Esophagus squamous epithelium (tissue), 4 donors: ENCODE data around the gene C1QTNF9.

ENCODE experiments used
- POLR2A ChIP-seq, 4 donors: fragments of 450-650 bp; IDR thresholded peaks; one replicate each; pipeline ENCODE4 v1.6.1; 2017; ENCODE audit warnings: antibody characterized with exemption in 4 of 4, mild to moderate bottlenecking in 4 of 4, moderate library complexity in 3 of 4
- TF ChIP-seq, protein P1 (sequence below), 6 experiments: fragments of 450-650 bp in 4 of 6; fragments of 200-600 bp in 2 of 6; sonication (generic) in 2 of 6; IDR thresholded peaks; one replicate each; pipeline ENCODE4 v1.5.1; 2016 to 2019; ENCODE audit warnings: antibody characterized with exemption in 6 of 6, mild to moderate bottlenecking in 4 of 6, moderate library complexity in 4 of 6

DNA sequence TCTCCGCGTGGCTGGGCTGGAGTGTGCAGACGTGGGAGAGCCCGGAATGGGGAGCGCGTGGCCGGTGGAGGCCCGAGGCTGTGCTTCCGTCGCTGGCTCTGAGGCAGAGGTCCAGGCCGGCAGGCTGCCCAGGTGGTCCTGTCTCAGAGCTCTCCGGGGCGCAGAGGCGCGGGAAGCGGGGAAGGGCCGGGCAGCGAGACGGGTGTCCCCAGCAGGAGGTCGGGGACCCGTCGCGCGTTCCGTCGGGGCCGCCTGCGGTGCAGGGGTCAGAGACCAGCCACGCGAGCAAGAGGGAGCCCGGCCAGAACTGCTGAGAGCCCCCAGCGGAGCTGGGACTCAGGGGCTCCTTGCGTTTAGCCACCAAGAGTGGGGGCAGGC is 1.3 kb upstream of the C1QTNF9 start:
- TF ChIP-seq POLR2A (IDR thresholded peaks at IDR 0.05), result no peak
- TF ChIP-seq, protein P1, sequence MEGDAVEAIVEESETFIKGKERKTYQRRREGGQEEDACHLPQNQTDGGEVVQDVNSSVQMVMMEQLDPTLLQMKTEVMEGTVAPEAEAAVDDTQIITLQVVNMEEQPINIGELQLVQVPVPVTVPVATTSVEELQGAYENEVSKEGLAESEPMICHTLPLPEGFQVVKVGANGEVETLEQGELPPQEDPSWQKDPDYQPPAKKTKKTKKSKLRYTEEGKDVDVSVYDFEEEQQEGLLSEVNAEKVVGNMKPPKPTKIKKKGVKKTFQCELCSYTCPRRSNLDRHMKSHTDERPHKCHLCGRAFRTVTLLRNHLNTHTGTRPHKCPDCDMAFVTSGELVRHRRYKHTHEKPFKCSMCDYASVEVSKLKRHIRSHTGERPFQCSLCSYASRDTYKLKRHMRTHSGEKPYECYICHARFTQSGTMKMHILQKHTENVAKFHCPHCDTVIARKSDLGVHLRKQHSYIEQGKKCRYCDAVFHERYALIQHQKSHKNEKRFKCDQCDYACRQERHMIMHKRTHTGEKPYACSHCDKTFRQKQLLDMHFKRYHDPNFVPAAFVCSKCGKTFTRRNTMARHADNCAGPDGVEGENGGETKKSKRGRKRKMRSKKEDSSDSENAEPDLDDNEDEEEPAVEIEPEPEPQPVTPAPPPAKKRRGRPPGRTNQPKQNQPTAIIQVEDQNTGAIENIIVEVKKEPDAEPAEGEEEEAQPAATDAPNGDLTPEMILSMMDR (IDR thresholded peaks at IDR 0.05), result no peak
